ENCODE results near the gene ABI3.

- peak; percentile 80 for TF ChIP-seq CTCF (IDR thresholded peaks at IDR 0.05; ENCODE audit: low read length)
- no peak for TF ChIP-seq EZH2 (optimal IDR thresholded peaks at IDR 0.05; ENCODE audit: low read depth, low read length)
- no peak for TF ChIP-seq EZH2phosphoT487 (IDR thresholded peaks at IDR 0.05; ENCODE audit: low read length)
Measured at GRCh38 chr17:49180303-49180702, 30.2 kb upstream of the ABI3 start.
